GM12873 (cell line): ENCODE measurements around the gene PRR18.

Experiments used
- TF ChIP-seq, protein P1 (sequence below): IDR thresholded peaks from 2 replicates; pipeline ENCODE4 v1.5.1; 2012; ENCODE audit warnings: low read depth, mild to moderate bottlenecking, moderate library complexity, low read length, control low read depth; ENCODE audit not compliant: insufficient read depth; ENCODE audit errors: missing control alignments

PRR18 gene, protein sequence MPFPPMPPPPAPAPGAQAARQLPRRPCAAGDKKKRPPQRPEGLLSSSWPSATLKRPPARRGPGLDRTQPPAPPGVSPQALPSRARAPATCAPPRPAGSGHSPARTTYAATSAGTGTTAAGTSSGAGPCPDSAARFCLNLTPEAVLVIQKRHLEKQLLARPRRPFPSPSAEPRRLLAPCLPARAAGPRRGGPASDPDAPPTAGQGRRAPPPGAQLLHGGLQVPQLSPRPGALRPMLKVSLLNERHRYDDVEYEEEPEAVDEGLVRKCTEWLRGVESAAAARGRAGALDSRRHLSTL

DNA sequence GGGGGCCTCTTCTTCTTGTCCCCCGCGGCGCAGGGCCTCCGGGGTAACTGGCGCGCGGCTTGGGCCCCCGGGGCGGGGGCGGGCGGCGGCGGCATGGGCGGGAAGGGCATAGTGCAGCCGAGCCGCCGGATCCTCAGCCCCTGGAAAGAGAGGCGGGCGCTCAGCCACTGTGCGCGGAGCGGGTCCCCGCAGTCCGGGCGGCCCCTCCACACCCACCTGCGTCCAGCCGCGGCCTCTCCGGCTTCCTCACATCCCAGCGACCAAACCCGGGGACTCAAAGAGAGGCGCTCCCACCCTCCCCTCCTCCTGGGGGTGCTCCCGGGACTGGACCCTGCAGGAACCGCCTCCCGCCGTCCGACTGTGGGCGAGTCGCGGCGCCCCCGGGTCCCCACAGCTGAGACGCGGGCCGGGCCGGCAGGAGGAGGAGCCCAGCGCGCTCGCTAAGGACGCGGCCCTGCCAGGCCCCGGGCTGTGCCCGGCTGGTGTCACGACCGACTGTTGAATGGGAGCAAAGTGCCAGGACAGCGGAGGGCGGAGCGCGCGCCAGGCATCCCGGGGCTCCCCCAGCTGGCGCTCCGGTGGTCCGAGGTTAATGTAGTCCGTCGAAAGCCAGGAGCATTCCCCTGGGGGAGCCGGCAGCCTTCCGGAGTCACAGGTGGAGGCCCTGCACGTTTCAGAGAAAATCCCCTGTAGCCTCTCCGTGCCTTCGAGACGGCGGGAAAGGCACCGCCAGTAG is at the start of gene PRR18:
Gene PRR18, minus strand, starts transcription at position 360 of the 736 bp plus-strand sequence. Its CDS starts 250 bp downstream, at position 110.
- TF ChIP-seq, protein P1, sequence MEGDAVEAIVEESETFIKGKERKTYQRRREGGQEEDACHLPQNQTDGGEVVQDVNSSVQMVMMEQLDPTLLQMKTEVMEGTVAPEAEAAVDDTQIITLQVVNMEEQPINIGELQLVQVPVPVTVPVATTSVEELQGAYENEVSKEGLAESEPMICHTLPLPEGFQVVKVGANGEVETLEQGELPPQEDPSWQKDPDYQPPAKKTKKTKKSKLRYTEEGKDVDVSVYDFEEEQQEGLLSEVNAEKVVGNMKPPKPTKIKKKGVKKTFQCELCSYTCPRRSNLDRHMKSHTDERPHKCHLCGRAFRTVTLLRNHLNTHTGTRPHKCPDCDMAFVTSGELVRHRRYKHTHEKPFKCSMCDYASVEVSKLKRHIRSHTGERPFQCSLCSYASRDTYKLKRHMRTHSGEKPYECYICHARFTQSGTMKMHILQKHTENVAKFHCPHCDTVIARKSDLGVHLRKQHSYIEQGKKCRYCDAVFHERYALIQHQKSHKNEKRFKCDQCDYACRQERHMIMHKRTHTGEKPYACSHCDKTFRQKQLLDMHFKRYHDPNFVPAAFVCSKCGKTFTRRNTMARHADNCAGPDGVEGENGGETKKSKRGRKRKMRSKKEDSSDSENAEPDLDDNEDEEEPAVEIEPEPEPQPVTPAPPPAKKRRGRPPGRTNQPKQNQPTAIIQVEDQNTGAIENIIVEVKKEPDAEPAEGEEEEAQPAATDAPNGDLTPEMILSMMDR, result no peak

DNA sequence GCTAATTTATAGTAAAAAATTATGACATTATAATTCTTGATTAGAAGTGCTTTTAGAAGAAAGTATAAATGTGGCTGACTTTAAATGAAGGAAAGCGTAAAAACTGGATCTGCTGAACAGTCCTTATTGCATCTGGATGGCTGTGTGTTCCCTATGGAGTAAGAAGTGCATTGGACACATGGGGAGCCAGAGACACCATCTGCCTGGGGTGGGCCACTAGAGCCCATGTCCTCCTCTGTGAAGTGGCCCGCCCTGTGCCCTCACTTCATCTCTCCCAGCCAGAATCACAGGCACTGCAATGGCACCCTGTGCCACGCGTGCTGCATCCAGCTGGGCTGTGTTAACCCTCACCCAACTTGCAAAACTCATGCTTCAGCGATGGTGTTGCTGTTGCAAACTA is 47.4 kb upstream of the PRR18 start:
- TF ChIP-seq, protein P1, result no peak

DNA sequence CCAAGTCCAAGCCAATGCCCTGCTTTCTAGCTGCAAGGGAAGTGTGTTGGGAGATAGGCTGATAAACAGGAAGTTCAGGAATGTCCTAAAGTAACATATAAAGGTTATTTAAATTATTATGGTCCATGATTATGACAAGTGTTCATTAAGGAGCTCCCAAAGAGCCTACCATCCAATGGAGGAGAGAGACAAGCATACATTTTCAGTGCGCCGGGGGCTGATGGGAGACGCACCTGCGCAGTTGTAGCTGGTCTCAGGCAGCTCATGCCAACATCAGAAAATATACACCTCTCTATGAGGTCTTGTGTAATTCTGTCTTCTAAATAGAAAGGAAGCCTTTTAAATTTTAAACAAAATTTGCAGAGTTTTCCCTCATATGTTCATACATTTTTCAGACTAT is 46.8 kb upstream of the PRR18 start:
- TF ChIP-seq, protein P1, result no peak

DNA sequence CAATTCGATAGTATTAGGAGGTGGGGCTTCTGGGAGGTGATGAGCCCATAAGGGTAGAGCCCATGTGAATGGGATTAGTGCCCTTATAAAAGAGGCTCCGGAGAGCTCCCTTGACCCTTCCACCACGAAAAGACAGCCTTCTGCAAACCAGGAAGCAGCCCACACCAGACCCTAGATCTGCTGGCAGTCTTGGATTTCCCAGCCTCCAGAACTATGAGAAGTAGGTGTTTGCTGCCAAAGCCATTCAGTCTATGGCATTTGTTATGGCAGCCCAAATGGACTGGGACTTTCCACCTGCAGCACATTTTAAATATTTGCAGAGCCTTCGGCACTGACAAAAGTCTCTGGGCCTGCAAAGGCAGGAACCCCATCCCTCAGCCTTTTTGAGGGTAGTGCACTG is 46.0 kb upstream of the PRR18 start:
- TF ChIP-seq, protein P1, result no peak

GRCh38 chr6:166353507-166353906 is 45.3 kb upstream of the PRR18 start:
- TF ChIP-seq, protein P1, result no peak

DNA sequence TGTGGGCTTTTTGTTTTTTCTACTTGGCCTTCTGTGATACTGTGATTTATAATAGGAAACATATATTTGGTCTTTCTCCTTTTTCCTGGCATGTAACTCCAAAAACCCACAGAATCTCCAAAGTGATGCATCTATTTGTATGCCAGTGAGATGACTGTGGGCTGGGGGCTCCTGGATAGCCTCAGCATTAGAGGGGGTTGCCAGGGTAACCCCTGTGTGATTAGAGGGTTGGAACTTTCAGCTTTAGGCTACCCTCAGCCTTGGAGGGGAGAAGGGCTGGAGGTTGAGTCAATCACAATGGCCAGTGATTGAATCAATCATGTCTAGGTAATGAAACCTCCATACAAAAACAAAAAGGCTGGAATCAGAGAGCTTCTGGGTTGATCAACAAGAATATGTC is 44.7 kb upstream of the PRR18 start:
- TF ChIP-seq, protein P1, result no peak

DNA sequence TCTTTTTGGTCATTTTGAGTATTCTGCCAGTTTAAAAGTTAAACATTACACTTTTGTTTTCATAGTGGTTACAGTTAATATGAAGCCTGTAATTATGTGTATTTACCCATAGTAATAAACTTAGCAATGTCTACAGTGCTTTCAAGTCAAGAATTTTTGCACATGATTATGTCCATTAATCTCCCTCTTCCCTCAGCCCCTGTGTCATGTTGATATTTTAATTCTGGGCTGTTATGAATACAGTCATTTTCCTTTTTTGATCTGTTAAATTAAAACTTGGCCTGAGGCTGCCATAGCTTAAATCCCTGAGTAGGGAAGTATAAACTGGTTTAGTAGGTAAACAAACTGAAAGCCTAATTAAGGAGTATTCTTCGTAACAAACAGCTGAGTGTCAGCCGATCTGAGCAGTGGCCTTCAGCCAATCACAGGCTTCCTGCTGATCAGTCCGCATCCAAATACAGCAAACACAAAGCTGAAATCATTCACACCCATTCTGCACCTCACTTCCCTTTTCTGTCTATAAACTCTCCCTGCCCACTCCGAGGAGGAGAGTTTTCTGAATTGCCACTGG is 43.6 kb upstream of the PRR18 start:
- TF ChIP-seq, protein P1, result no peak
